Ascending aorta (tissue), 2 donors: ENCODE measurements around the gene HSD17B4. TPM values are rescaled to one million over a fixed set of nuclear protein-coding genes. Genes with fewer than 3 reads are reported as not detected.
A peak's percentile ranks its signal among the peaks of the same experiment; 100 is the strongest.
"Not testable (repeated sequence)": the region's sequence is repeated elsewhere in the genome, so short reads cannot be mapped to it uniquely, and the experiment has no call there.

Experiments used
- DNase-seq, 2 donors: peaks; one replicate each; pipeline ENCODE4 v3.0.0-alpha.2; 2019; ENCODE audit warnings: low spot score in 2 of 2
- H3K27ac ChIP-seq, 2 donors: fragments of 200-600 bp; sonication (generic); one replicate each; pipeline ENCODE4 v1.5.1; 2016 to 2017; ENCODE audit warnings: mild to moderate bottlenecking in 1 of 2
- H3K27me3 ChIP-seq: fragments of 200-600 bp; sonication (generic); one replicate; pipeline ENCODE4 v1.5.1; 2017
- H3K36me3 ChIP-seq, 2 donors: fragments of 200-600 bp; sonication (generic); one replicate each; pipeline ENCODE4 v1.5.1; 2016
- H3K4me1 ChIP-seq, 2 donors: fragments of 200-600 bp; sonication (generic); one replicate each; pipeline ENCODE4 v1.5.1; 2016 to 2017; ENCODE audit warnings: mild to moderate bottlenecking in 1 of 2
- H3K4me3 ChIP-seq, 2 donors: fragments of 200-600 bp; sonication (generic); one replicate each; pipeline ENCODE4 v1.5.1; 2016 to 2017; ENCODE audit warnings: mild to moderate bottlenecking in 1 of 2
- H3K9me3 ChIP-seq, 2 donors: fragments of 200-600 bp; sonication (generic); one replicate each; pipeline ENCODE4 v1.5.1; 2016
- intact Hi-C: fragments of 100-400 bp; cut with DNase I; formaldehyde crosslinking; loops from one replicate; pipeline ENCODE4 v1.15.1; 2023
- total RNA-seq: library from RNA; depleted of rRNA; stranded (reverse); fragments of >200 nt; gene quantifications from one replicate; pipeline ENCODE4 v1.1.0, GENCODE V29; 2016
- TF ChIP-seq, protein P1 (sequence below), 3 experiments: fragments of 200-600 bp in 2 of 3; fragments of 450-650 bp in 1 of 3; sonication (generic) in 2 of 3; IDR thresholded peaks; one replicate each; pipeline ENCODE4 v1.5.1; 2016 to 2019; ENCODE audit warnings: antibody characterized with exemption in 3 of 3, mild to moderate bottlenecking in 1 of 3, moderate library complexity in 1 of 3

HSD17B4 gene
- total RNA-seq, 1 donor from 2014 or later = 65.0 TPM

DNA sequence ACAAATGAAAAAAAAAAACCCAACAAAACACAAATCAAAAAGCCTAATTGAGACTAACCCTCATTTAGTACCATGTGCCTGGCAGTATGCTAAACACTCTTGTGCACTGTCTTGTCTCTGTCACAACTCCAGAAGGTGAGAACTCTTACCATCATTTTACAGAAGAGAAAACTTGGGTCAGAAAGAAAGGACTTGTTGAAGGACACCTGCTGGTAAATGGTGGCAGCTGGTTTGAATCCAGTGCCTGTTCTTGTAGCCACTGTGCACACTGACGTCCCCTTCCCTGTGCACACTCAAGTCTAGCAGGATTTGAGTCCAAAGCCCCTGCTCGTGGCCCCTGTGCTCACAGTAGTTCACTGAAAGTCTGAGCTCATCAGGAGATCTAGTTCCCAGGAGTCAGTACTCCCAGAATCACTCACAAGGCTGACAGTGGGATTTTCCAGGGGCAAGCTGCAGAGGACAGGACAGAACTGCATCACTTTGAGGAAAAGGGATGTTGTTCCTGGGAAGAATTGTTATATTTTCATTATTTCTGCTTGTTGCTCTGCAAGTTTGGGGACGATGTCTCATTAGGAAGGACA lies 43.0 kb upstream of the HSD17B4 start:
- intact Hi-C loops = no loop called here
- DNase-seq = no peak

DNA sequence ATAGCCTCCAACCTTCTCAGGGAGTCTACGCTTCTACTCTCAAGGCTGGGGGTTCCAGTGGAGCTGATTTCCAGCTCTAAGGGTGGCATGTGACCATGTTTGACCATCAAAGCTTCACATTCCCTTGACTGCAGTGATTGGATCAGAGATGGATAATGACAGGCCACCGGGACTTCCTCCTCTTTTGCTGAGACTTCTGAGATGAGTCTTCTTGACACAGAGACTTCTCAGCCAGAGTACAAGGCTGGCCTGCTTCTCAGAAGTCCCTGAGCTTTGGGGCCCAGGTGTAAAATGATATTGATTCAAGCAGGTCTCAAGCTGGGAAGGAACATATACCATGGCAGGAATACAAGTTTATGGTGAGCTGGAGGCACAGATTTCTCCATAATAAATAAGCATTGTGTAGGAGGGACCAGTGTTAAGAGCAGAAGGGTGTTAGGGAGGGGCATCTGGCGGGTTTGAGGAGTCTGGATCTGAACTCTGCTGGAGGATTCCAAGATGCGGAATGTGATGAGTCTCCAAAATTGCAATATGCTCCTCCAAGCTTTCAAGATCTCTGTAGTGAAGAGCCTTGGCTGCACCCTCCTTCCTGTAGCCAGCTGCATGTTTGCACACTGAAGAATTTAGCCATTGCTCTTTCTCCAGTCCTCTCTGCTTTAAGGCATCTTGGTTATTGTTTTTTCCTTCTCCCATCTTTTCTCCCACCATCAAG lies 41.7 kb upstream of the HSD17B4 start:
- Histone ChIP-seq H3K4me3 (no peak overlapping the region), H3K9me3 (no peaks in the 10 kb centered on the region), H3K36me3 (no peaks in the 10 kb centered on the region), H3K27ac (no peak overlapping the region), H3K4me1 (no peaks in the 10 kb centered on the region), H3K27me3 (no peaks in the 10 kb centered on the region)
- intact Hi-C loops = loop anchor here (1.0 to 5.0 kb wide), 4 partner anchors 75 to 338 kb away; partner anchors contain the start of gene DMXL1
- DNase-seq = no peak
- TF ChIP-seq, protein P1, sequence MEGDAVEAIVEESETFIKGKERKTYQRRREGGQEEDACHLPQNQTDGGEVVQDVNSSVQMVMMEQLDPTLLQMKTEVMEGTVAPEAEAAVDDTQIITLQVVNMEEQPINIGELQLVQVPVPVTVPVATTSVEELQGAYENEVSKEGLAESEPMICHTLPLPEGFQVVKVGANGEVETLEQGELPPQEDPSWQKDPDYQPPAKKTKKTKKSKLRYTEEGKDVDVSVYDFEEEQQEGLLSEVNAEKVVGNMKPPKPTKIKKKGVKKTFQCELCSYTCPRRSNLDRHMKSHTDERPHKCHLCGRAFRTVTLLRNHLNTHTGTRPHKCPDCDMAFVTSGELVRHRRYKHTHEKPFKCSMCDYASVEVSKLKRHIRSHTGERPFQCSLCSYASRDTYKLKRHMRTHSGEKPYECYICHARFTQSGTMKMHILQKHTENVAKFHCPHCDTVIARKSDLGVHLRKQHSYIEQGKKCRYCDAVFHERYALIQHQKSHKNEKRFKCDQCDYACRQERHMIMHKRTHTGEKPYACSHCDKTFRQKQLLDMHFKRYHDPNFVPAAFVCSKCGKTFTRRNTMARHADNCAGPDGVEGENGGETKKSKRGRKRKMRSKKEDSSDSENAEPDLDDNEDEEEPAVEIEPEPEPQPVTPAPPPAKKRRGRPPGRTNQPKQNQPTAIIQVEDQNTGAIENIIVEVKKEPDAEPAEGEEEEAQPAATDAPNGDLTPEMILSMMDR (IDR thresholded peaks at IDR 0.05) = no peak

More for the DNA sequence above, 43.0 kb upstream of the HSD17B4 start:
- Histone ChIP-seq H3K9me3 (no peaks in the 10 kb centered on the region), H3K27ac (no peak overlapping the region), H3K4me3 (no peak overlapping the region), H3K36me3 (no peaks in the 10 kb centered on the region), H3K4me1 (no peaks in the 10 kb centered on the region), H3K27me3 (no peaks in the 10 kb centered on the region)
- TF ChIP-seq, protein P1 (IDR thresholded peaks at IDR 0.05) = no peak

DNA sequence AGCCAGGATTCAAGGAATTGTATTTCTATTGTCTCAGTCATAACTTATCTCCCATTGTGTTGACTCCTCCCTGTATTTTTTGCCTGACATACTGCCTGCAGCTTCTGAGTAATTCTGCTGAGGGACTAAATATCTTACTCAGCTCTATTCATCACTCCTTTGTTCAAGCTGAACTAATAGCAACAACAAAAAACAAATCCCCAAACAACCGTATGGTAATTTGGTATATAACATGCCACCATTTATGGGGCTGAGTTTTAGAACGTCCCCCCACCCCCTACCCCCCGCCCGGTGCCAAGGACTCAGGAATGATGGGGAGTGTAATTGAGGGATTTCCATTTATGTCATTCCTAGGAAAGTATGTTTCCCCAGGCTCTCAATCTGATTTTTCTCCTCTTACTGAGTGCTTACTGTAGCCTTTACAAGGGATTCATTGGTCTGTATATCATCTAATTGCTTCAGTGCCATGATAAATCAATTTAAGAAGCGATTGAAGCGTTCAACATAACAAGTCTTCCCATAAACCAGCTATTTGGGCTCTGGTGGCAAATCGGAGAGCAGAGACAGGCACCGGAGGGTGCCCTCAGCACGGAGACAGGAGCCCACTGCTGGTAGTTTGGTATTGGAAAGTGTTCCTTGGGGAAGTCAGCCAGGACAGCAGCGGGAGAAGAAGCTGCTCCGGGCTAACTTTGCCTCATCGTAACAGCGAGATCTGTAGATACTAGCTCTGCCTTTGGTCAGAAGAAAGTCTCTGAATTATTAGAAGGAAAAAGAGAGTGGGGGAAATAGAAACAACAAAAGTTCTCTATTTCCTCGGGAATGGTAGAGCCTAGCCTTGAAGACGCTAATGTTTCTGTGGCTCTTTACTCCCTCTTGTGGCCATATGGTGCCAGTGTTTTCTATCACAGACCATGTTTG lies 40.7 kb upstream of the HSD17B4 start:
- Histone ChIP-seq H3K27me3 (no peaks in the 10 kb centered on the region), H3K36me3 (no peaks in the 10 kb centered on the region), H3K4me1 (no peaks in the 10 kb centered on the region), H3K9me3 (no peaks in the 10 kb centered on the region), H3K4me3 (peak overlapping the region; percentile 50 to 67), H3K27ac (peak overlapping the region; percentile 72 to 83)
- TF ChIP-seq, protein P1 (IDR thresholded peaks at IDR 0.05) = peak; percentile 82 to 91 (median 86)
- peak in 1 of 2 donors; percentile 76 for DNase-seq
- intact Hi-C loops = loop anchor here (1.0 to 5.0 kb wide), 5 partner anchors 76 to 423 kb away; partner anchors contain the start of genes DMXL1 and DTWD2

DNA sequence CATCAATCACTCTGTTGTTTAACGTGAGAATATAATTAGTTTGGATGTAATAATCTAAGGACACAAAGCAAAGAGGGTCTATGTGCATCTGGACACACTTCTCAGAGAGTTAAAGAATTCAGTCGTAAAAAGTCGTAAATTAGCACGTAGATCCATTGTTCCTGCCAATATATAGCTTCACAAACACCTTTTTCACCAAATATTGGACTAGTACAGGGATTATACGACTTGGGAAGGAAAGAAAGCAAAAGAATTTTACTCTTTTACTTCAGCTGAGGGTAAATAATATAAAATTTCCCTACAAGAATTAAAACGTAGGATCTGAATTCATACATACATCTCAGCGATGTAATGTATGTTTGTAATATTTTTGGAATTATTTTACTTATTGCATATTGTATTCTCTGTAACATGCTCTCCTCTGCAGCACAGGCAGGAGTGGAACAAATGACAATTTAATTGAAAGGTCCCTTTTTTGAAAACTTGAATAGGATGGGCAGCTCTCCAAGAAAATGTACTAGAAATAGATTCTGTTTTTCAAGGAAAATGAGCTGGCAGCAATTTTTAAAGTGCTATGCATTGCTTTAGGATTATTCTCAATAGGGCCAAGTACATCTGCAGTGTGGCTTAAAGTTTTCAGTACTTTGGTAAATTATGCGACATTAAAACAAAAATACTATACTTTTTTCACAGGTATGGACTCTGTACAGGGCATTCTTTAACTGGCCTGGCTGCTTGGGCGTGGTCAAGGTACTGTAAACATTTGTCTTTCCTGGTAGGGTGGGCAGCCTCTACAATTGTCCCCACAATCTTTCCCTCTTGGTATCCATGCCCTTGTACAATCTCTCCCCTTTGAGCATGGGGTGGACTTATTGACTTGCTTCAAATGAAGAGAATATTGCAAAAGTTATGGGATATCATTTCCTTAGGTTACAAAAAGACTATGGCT lies 39.7 kb upstream of the HSD17B4 start:
- Histone ChIP-seq H3K4me3 (peak overlapping the region in 1 of 2 donors; percentile 67), H3K36me3 (no peaks in the 10 kb centered on the region), H3K27me3 (no peaks in the 10 kb centered on the region), H3K9me3 (no peaks in the 10 kb centered on the region), H3K27ac (no peak overlapping the region), H3K4me1 (no peaks in the 10 kb centered on the region)
- TF ChIP-seq, protein P1 (IDR thresholded peaks at IDR 0.05) = no peak
- intact Hi-C loops = loop anchor here (1.0 to 5.0 kb wide), 3 partner anchors 175 to 424 kb away; partner anchors contain the start of genes DMXL1 and DTWD2
- DNase-seq = no peak

DNA sequence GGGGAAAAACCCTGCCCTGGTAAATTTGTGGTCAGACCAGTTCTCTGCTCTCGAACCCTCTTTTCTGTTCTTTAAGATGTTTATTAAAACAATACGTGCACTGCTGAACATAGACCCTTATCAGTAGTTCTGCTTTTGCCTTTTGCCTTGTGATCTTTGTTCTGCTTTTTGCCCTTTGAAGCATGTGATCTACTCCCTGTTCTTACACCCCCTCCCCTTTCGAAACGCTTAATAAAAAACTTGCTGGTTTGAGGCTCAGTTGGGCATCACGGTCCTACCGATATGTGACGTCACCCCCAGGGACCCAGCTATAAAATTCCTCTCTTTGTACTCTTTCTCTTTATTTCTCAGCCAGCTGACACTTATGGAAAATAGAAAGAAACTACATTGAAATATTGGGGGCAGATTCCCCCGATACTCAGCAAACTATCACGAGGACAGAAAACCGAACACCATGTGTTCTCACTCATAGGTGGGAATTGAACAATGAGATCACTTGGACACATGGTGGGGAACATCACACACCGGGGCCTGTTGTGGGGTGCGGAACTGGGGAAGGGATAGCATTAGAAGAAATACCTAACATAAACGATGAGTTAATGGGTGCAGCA lies 38.1 kb upstream of the HSD17B4 start:
- DNase-seq = not testable (repeated sequence)

More for the DNA sequence above, 38.1 kb upstream of the HSD17B4 start:
- not testable (repeated sequence) for H3K27ac ChIP-seq, H3K9me3 ChIP-seq, H3K36me3 ChIP-seq, H3K4me3 ChIP-seq, H3K4me1 ChIP-seq, H3K27me3 ChIP-seq
- intact Hi-C loops = loop anchor here (5.0 kb wide), 2 partner anchors 177 to 342 kb away; partner anchors contain the start of gene DMXL1
